Mesothelial cell of epicardium (in vitro differentiated cells): ENCODE measurements around the gene GADD45A. TPM values are rescaled to one million over a fixed set of nuclear protein-coding genes. Genes with fewer than 3 reads are reported as not detected.
"Not testable (repeated sequence)": the region's sequence is repeated elsewhere in the genome, so short reads cannot be mapped to it uniquely, and the experiment has no call there.

ENCODE experiments used
- DNase-seq, 2 experiments: peaks; one replicate each; pipeline ENCODE4 v3.0.0; 2021; ENCODE audit warnings: low spot score in 2 of 2; ENCODE audit not compliant: unreplicated experiment in 2 of 2
- H3K27ac Mint-ChIP-seq: 2 replicates; pipeline ENCODE4 v1.8.0; 2021; ENCODE audit warnings: mixed read lengths
- H3K27me3 Mint-ChIP-seq: 2 replicates; pipeline ENCODE4 v1.8.0; 2021; ENCODE audit warnings: low read depth, mixed read lengths
- H3K36me3 Mint-ChIP-seq: 2 replicates; pipeline ENCODE4 v1.8.0; 2021; ENCODE audit warnings: mixed read lengths
- H3K4me1 Mint-ChIP-seq: 2 replicates; pipeline ENCODE4 v1.8.0; 2021; ENCODE audit warnings: mixed read lengths
- H3K4me3 Mint-ChIP-seq: 2 replicates; pipeline ENCODE4 v1.8.0; 2021; ENCODE audit warnings: mild to moderate bottlenecking, moderate library complexity, mixed read lengths
- H3K9me3 Mint-ChIP-seq: 2 replicates; pipeline ENCODE4 v1.8.0; 2021; ENCODE audit warnings: mixed read lengths
- total RNA-seq: library from RNA; stranded (reverse); gene quantifications from 3 replicates; pipeline ENCODE4 v1.2.1, GENCODE V29; 2021
- TF ChIP-seq, protein P1 (sequence below): fragments of 200-600 bp; sonication (generic); IDR thresholded peaks from one replicate; pipeline ENCODE4 v1.5.0; 2021; ENCODE audit warnings: antibody characterized with exemption; ENCODE audit not compliant: unreplicated experiment

Gene GADD45A
- total RNA-seq, 1 donor from 2014 or later = 80.2 TPM

- Mint-ChIP-seq H3K4me3 (no peak overlapping the region), H3K9me3 (no peaks in the 10 kb centered on the region), H3K27ac (no peak overlapping the region), H3K4me1 (peaks cover 2% of the 10 kb centered on the region), H3K36me3 (no peaks in the 10 kb centered on the region), H3K27me3 (peaks cover 1% of the 10 kb centered on the region)
- TF ChIP-seq, protein P1, sequence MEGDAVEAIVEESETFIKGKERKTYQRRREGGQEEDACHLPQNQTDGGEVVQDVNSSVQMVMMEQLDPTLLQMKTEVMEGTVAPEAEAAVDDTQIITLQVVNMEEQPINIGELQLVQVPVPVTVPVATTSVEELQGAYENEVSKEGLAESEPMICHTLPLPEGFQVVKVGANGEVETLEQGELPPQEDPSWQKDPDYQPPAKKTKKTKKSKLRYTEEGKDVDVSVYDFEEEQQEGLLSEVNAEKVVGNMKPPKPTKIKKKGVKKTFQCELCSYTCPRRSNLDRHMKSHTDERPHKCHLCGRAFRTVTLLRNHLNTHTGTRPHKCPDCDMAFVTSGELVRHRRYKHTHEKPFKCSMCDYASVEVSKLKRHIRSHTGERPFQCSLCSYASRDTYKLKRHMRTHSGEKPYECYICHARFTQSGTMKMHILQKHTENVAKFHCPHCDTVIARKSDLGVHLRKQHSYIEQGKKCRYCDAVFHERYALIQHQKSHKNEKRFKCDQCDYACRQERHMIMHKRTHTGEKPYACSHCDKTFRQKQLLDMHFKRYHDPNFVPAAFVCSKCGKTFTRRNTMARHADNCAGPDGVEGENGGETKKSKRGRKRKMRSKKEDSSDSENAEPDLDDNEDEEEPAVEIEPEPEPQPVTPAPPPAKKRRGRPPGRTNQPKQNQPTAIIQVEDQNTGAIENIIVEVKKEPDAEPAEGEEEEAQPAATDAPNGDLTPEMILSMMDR = no peak
- no peak for DNase-seq
These were observed 25.8 kb upstream of the GADD45A start for GRCh38 chr1:67659229-67659628.

GRCh38 chr1:67662884-67663283, 22.1 kb upstream of the GADD45A start:
- Mint-ChIP-seq H3K4me1 (peaks cover 2% of the 10 kb centered on the region), H3K36me3 (no peaks in the 10 kb centered on the region), H3K27ac (no peak overlapping the region), H3K9me3 (no peaks in the 10 kb centered on the region), H3K4me3 (no peak overlapping the region), H3K27me3 (peaks cover 1% of the 10 kb centered on the region)
- DNase-seq = no peak
- TF ChIP-seq, protein P1 = no peak

- Mint-ChIP-seq H3K36me3 (no peaks in the 10 kb centered on the region), H3K4me3 (no peak overlapping the region), H3K9me3 (no peaks in the 10 kb centered on the region), H3K27me3 (peaks cover 1% of the 10 kb centered on the region), H3K4me1 (peaks cover 2% of the 10 kb centered on the region), H3K27ac (no peak overlapping the region)
- no peak for DNase-seq
- TF ChIP-seq, protein P1 = no peak
These were observed 21.0 kb upstream of the GADD45A start for GRCh38 chr1:67664048-67664447.

GRCh38 chr1:67665307-67665706, 19.7 kb upstream of the GADD45A start:
- not testable (repeated sequence) for H3K9me3 Mint-ChIP-seq, H3K27ac Mint-ChIP-seq, H3K4me1 Mint-ChIP-seq, H3K27me3 Mint-ChIP-seq, H3K36me3 Mint-ChIP-seq, DNase-seq, H3K4me3 Mint-ChIP-seq

DNA sequence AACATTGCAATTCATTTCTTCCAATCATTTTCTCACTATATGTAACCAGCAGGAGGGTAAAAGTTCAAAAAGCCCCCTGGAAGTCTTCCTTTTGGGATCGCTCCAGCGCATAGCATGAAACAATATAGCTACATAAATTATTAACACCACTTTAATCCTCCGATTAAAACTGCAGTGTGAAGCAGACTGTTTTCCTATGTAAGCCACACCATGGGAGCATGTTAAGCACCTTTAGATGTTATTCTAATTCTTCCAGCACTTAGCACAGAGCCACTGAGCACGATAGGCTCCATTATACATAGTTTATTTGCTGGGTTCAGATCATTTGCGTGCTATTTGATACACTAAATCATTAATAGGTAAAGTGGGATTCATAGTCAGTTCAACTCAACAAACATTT, 18.4 kb upstream of the GADD45A start:
- no peaks in the 10 kb centered on the region for H3K36me3 Mint-ChIP-seq
- no peaks in the 10 kb centered on the region for H3K9me3 Mint-ChIP-seq
- no peaks in the 10 kb centered on the region for H3K27me3 Mint-ChIP-seq
- no peak overlapping the region for H3K27ac Mint-ChIP-seq
- no peak for DNase-seq
- TF ChIP-seq, protein P1 = no peak
- H3K4me3 Mint-ChIP-seq = no peak overlapping the region
- H3K4me1 Mint-ChIP-seq = peaks cover 2% of the 10 kb centered on the region

DNA sequence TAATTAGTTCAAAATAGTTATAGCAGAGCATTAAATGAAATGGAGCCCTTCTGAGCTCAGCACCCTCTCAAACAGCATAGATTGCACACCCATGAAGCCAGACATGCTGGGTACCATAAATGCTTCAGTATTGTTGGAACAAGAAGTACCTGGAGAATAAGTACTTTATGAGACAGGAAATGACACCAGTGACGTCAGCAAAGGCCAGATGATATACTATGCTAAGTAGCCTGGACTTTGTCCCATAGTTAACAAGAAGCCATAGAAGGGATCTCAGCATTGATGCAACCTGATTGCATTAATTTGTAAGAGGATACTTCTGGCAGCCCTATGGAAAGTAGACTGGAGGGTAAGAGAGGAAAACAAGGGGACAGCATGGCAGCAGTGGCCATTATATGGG, 16.3 kb upstream of the GADD45A start:
- H3K9me3 Mint-ChIP-seq = peaks cover 4% of the 10 kb centered on the region
- no peak overlapping the region for H3K27ac Mint-ChIP-seq
- H3K27me3 Mint-ChIP-seq = no peaks in the 10 kb centered on the region
- peaks cover 2% of the 10 kb centered on the region for H3K4me1 Mint-ChIP-seq
- TF ChIP-seq, protein P1 = no peak
- no peaks in the 10 kb centered on the region for H3K36me3 Mint-ChIP-seq
- DNase-seq = no peak
- no peak overlapping the region for H3K4me3 Mint-ChIP-seq
